GM15510 (cell line): ENCODE results near the gene TRPV3.

Experiments used
- POLR2A ChIP-seq: IDR thresholded peaks from 3 replicates; pipeline ENCODE4 v1.6.1; 2011; ENCODE audit warnings: borderline replicate concordance; ENCODE audit not compliant: insufficient read length; ENCODE audit errors: extremely low read depth

The TRPV3 gene

GRCh38 chr17:3556239-3556915, 1.2 kb downstream of the TRPV3 start:
- no peak for TF ChIP-seq POLR2A

- TF ChIP-seq POLR2A, result no peak
Measured at GRCh38 chr17:3555189-3555796, 2.3 kb downstream of the TRPV3 start.

GRCh38 chr17:3554440-3554839, 3.2 kb downstream of the TRPV3 start:
- no peak for TF ChIP-seq POLR2A

GRCh38 chr17:3553419-3554401, 3.9 kb downstream of the TRPV3 start:
- no peak for TF ChIP-seq POLR2A

GRCh38 chr17:3552916-3553315, 4.7 kb downstream of the TRPV3 start:
- TF ChIP-seq POLR2A, result no peak

GRCh38 chr17:3551189-3551588, 6.4 kb downstream of the TRPV3 start:
- no peak for TF ChIP-seq POLR2A

GRCh38 chr17:3549610-3550162, 7.9 kb downstream of the TRPV3 start:
- TF ChIP-seq POLR2A, result no peak

- no peak for TF ChIP-seq POLR2A
Measured at GRCh38 chr17:3547628-3548027, 10.0 kb downstream of the TRPV3 start.

GRCh38 chr17:3546997-3547396, 10.6 kb downstream of the TRPV3 start:
- TF ChIP-seq POLR2A, result no peak

- no peak for TF ChIP-seq POLR2A
Measured at GRCh38 chr17:3546521-3546920, 11.1 kb downstream of the TRPV3 start.

GRCh38 chr17:3545151-3545550, 12.5 kb downstream of the TRPV3 start:
- no peak for TF ChIP-seq POLR2A

GRCh38 chr17:3544365-3544764, 13.2 kb downstream of the TRPV3 start:
- no peak for TF ChIP-seq POLR2A

- no peak for TF ChIP-seq POLR2A
Measured at GRCh38 chr17:3543453-3543852, 14.2 kb downstream of the TRPV3 start.

GRCh38 chr17:3542410-3543088, 15.1 kb downstream of the TRPV3 start:
- no peak for TF ChIP-seq POLR2A
